K562 (cell line): Measurements from ENCODE around the gene SLC15A5. TPM values are rescaled to one million over a fixed set of nuclear protein-coding genes. Genes with fewer than 3 reads are reported as not detected.

ENCODE experiments used
- ATAC-seq: fragments of 200-7000 bp; cut with Tn5 transposase; 3 replicates; pipeline ENCODE4 v1.9.1; 2020; ENCODE audit warnings: moderate library complexity
- BruUV-seq: library from RNA; stranded (reverse); fragments of 400-500 nt; replicated peaks from 2 replicates; lab custom pipeline; 2021; lab: Mats Ljungman, UMichigan
- CTCF ChIA-PET: fragments of 300-600 bp; formaldehyde crosslinking; extraction: SDS; loops from one replicate; lab custom pipeline; 2021; ENCODE audit warnings: low intra/inter-chr PET ratio; lab: Yijun Ruan, JAX
- POLR2A ChIA-PET: fragments of 300-600, 350-650 bp; sonication (Branson Sonifier 250); formaldehyde crosslinking; extraction: SDS; loops from one replicate; lab custom pipeline; 2021; ENCODE audit warnings: antibody characterized with exemption, inconsistent platforms; lab: Yijun Ruan, JAX
- DNase-seq, 4 experiments: peaks; one replicate each; pipeline versions ENCODE4 v3.0.0 to v3.0.0-alpha.2; 2011 to 2018; ENCODE audit warnings: low spot score in 3 of 4, mixed read lengths in 3 of 4; ENCODE audit errors: extremely low read depth in 1 of 4
- FAIRE-seq: peaks from 2 replicates; lab custom pipeline; 2011; peaks lifted over from hg19 to GRCh38; lab: Jason Lieb, UNC
- H2AFZ ChIP-seq: 2 replicates; pipeline ENCODE4 v1.6.0; 2011; ENCODE audit warnings: low read depth, low read length, control low read depth, inconsistent platforms
- H3K27ac ChIP-seq: fragments of 200-600 bp; 3 replicates; pipeline ENCODE4 v1.8.0; 2011; ENCODE audit warnings: low read depth, mild to moderate bottlenecking, control low read depth, inconsistent platforms, low read length, moderate library complexity, mixed read lengths; ENCODE audit errors: extremely low read depth
- H3K27me3 ChIP-seq, 2 experiments: fragments of 300-600 bp in 1 of 2; 2 replicates in 1 of 2; 3 replicates in 1 of 2; pipeline versions ENCODE4 v1.6.0 to v1.8.0; 2011; ENCODE audit warnings: inconsistent platforms in 2 of 2, low read length in 2 of 2, mild to moderate bottlenecking in 1 of 2, mixed read lengths in 1 of 2, moderate library complexity in 1 of 2; ENCODE audit not compliant: control insufficient read depth in 2 of 2, insufficient read depth in 2 of 2
- H3K36me3 ChIP-seq: fragments of 300-600 bp; 3 replicates; pipeline ENCODE4 v1.8.0; 2011; ENCODE audit warnings: mild to moderate bottlenecking, low read length, inconsistent platforms; ENCODE audit not compliant: control insufficient read depth, insufficient read depth
- H3K4me1 ChIP-seq, 2 experiments: fragments of 200-600 bp in 1 of 2; replicated peaks in 1 of 2; 2 replicates in 1 of 2; 3 replicates in 1 of 2; pipeline versions ENCODE4 v1.5.1 to v1.8.0; 2011; ENCODE audit warnings: inconsistent platforms in 2 of 2, low read length in 2 of 2, mild to moderate bottlenecking in 1 of 2, mixed read lengths in 1 of 2, moderate library complexity in 1 of 2; ENCODE audit not compliant: control insufficient read depth in 2 of 2, insufficient read depth in 2 of 2
- H3K4me2 ChIP-seq: 2 replicates; pipeline ENCODE4 v1.6.1; 2011; ENCODE audit warnings: low read length, control low read depth, inconsistent platforms, mixed read lengths; ENCODE audit not compliant: insufficient read depth
- H3K4me3 ChIP-seq: fragments of 200-600 bp; sonication (generic), shearing (Covaris generic); 2 replicates; pipeline ENCODE4 v1.5.1; 2016; ENCODE audit warnings: control low read depth, inconsistent platforms
- H3K79me2 ChIP-seq: fragments of 200-600 bp; 3 replicates; pipeline ENCODE4 v1.8.0; 2011; ENCODE audit warnings: low read length, inconsistent platforms; ENCODE audit not compliant: control insufficient read depth, insufficient read depth
- H3K9ac ChIP-seq, 2 experiments: 2 replicates each; pipeline versions ENCODE4 v1.6.0 to v1.6.1; 2011; ENCODE audit warnings: low read depth in 2 of 2, low read length in 2 of 2, control low read depth in 1 of 2, inconsistent platforms in 1 of 2, mild to moderate bottlenecking in 1 of 2, mixed read lengths in 1 of 2; ENCODE audit not compliant: insufficient read depth in 1 of 2
- H3K9me1 ChIP-seq: one replicate; pipeline ENCODE4 v1.6.0; 2011; ENCODE audit warnings: inconsistent platforms, mild to moderate bottlenecking, low read length, moderate library complexity; ENCODE audit not compliant: control insufficient read depth, insufficient read depth
- H3K9me3 ChIP-seq: replicated peaks from 2 replicates; pipeline ENCODE4 v1.5.1; 2011; ENCODE audit warnings: low read depth, low read length, inconsistent platforms; ENCODE audit not compliant: control insufficient read depth, insufficient read depth
- H4K20me1 ChIP-seq: replicated peaks from 2 replicates; pipeline ENCODE4 v1.6.1; 2011; ENCODE audit warnings: low read length, inconsistent platforms, mixed read lengths; ENCODE audit not compliant: control insufficient read depth, insufficient read depth
- CREB1 ChIP-seq, 2 experiments: sonication (generic) in 1 of 2; formaldehyde crosslinking in 1 of 2; IDR thresholded peaks; 2 replicates each; pipeline versions ENCODE4 v1.6.1 to v1.8.0; 2012 to 2022; ENCODE audit warnings: inconsistent platforms in 1 of 2, mild to moderate bottlenecking in 1 of 2, missing genetic modification reagents in 1 of 2, moderate library complexity in 1 of 2
- FOXA3 ChIP-seq, 2 experiments: fragments of 450-650 bp in 1 of 2; sonication (generic) in 1 of 2; formaldehyde crosslinking; IDR thresholded peaks in 1 of 2; conservative IDR thresholded peaks in 1 of 2; 2 replicates each; pipeline versions ENCODE4 v1.4.0 to v1.8.0; 2020 to 2022; ENCODE audit warnings: mild to moderate bottlenecking in 2 of 2, missing genetic modification reagents in 1 of 2
- ILF3 ChIP-seq: fragments of 450-650 bp; IDR thresholded peaks from 2 replicates; pipeline ENCODE4 v1.6.1; 2018; ENCODE audit warnings: antibody characterized with exemption, mild to moderate bottlenecking, moderate library complexity, borderline replicate concordance
- MIER1 ChIP-seq: fragments of 450-650 bp; IDR thresholded peaks from 2 replicates; pipeline ENCODE4 v1.6.1; 2016; ENCODE audit warnings: antibody characterized with exemption, mild to moderate bottlenecking, low read depth
- NELFE ChIP-seq: IDR thresholded peaks from 2 replicates; pipeline ENCODE4 v1.6.1; 2011; ENCODE audit warnings: mild to moderate bottlenecking; ENCODE audit not compliant: insufficient read depth, insufficient read length
- NEUROD1 ChIP-seq: fragments of 150-350 bp; IDR thresholded peaks from 2 replicates; pipeline ENCODE4 v1.6.1; 2014; ENCODE audit warnings: borderline replicate concordance, low read length, low read depth; ENCODE audit not compliant: partially characterized antibody
- NFIX ChIP-seq: fragments of 250-450 bp; sonication (Bioruptor Pico); IDR thresholded peaks from 2 replicates; pipeline ENCODE4 v1.4.0; 2020; ENCODE audit warnings: low read depth, mild to moderate bottlenecking, moderate library complexity
- PHB ChIP-seq: fragments of 250-450 bp; sonication (Bioruptor Pico); IDR thresholded peaks from 2 replicates; pipeline ENCODE4 v1.5.0; 2021
- POLR3G ChIP-seq: IDR thresholded peaks from 2 replicates; pipeline ENCODE4 v1.6.1; 2011; ENCODE audit not compliant: insufficient read length, insufficient replicate concordance; ENCODE audit errors: extremely low read depth
- SETDB1 ChIP-seq: IDR thresholded peaks from one replicate; pipeline ENCODE4 v1.6.1; 2012; ENCODE audit warnings: low read length, control low read depth, inconsistent platforms
- YBX1 ChIP-seq: fragments of 450-650 bp; IDR thresholded peaks from 2 replicates; pipeline ENCODE4 v1.7.1; 2016; ENCODE audit warnings: mild to moderate bottlenecking
- WGBS: fragments of 100-300 bp; shearing (Covaris generic); methylation state at CpG from one replicate; pipeline ENCODE4 v1.1.6; 2016; ENCODE audit warnings: low coverage, mixed read lengths; ENCODE audit not compliant: insufficient coverage; ENCODE audit errors: missing lambda C conversion rate; 5-methylcytosine and 5-hydroxymethylcytosine counted together
- in situ Hi-C: fragments of 300-500 bp; cut with MboI; formaldehyde crosslinking; loops from 4 replicates; pipeline ENCODE4 v1.15.0; 2018; ENCODE audit warnings: inconsistent platforms, mixed read lengths
- intact Hi-C: fragments of 100-400 bp; cut with micrococcal nuclease; formaldehyde crosslinking; loops from 2 replicates; pipeline ENCODE4 v1.14.2; 2022
- polyA plus RNA-seq, 8 experiments: library from polyadenylated mRNA; depleted of rRNA in 4 of 8; stranded (reverse) in 5 of 8; unstranded in 3 of 8; fragments of >200 nt; fragmentation: Nextera tagmentation in 2 of 8; fragmentation: Illumina TruSeq in 1 of 8; extraction: Ambion mirVana in 2 of 8; extraction: Trizol in 1 of 8; gene quantifications; 2 replicates each; pipeline versions ENCODE4 v1.2.1 to v1.2.3, GENCODE V29; 2011 to 2014; ENCODE audit warnings: inconsistent platforms in 1 of 8, missing spikeins in 1 of 8
- total RNA-seq, 7 experiments: library from RNA; depleted of rRNA in 6 of 7; stranded (reverse); fragments of >200 nt in 6 of 7; fragmentation: Illumina TruSeq in 2 of 7; extraction: Trizol in 2 of 7; gene quantifications; 2 replicates each; pipeline versions ENCODE4 v1.2.1 to v1.2.3, GENCODE V29; 2011 to 2021; ENCODE audit warnings: low replicate concordance in 1 of 7
- TF ChIP-seq, protein P1 (sequence below), 2 experiments: fragments of 450-650 bp; formaldehyde crosslinking in 1 of 2; IDR thresholded peaks; 2 replicates each; pipeline versions ENCODE4 v1.4.0 to v1.6.1; 2014 to 2020; ENCODE audit warnings: mild to moderate bottlenecking in 2 of 2, borderline replicate concordance in 1 of 2, low read depth in 1 of 2
- TF ChIP-seq, protein P2 (sequence below): fragments of 200-400 bp; formaldehyde crosslinking; IDR thresholded peaks from 2 replicates; pipeline ENCODE4 v1.6.1; 2017; ENCODE audit warnings: mild to moderate bottlenecking, low read depth, low read length, moderate library complexity

Gene SLC15A5
- total and polyA plus RNA-seq, 9 of the 15 experiments (the other 6 are each of a cell fraction or from before 2014, with no cell fraction given), result not detected

DNA sequence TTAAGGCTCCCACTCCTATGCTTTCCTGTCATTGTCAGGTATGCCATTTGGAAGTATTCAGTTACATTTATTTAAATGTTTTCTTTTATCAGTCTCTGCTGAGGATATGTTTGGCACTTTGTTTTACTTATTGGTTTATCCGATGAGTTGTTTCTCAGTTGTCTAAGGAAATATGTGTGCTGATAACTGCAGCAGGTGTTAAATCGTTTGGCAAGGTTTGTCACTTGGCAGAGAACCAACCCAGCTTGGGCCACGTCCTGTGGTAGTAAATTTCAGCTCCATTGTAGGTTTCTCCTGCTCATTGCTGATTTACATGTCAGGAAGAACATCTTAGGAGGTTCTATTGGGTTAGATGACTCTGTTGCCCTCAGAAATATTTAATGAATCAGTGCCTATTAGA is 47.9 kb upstream of the SLC15A5 start:
- intact Hi-C loops, result no loop called here
- no peak for DNase-seq
- Histone ChIP-seq H3K4me2 (no peak overlapping the region), H3K9me1 (no peaks in the 10 kb centered on the region), H3K36me3 (no peaks in the 10 kb centered on the region), H3K79me2 (no peaks in the 10 kb centered on the region), H2AFZ (no peak overlapping the region), H3K27ac (no peak overlapping the region), H3K9ac (no peak overlapping the region), H3K4me1 (no peaks in the 10 kb centered on the region), H3K27me3 (no peaks in the 10 kb centered on the region), H4K20me1 (no peaks in the 10 kb centered on the region), H3K4me3 (no peak overlapping the region), H3K9me3 (no peaks in the 10 kb centered on the region)
- FAIRE-seq, result no peak
- ChIA-PET POLR2A (no interaction called here), CTCF (no interaction called here)
- in situ Hi-C loops, result no loop called here
- 0% methylated on average over 3 of the region's 3 CpGs for WGBS
- no peak for ATAC-seq
- no TSS peak for BruUV-seq
- TF ChIP-seq ILF3 (no peak), MIER1 (no peak), PHB (CRISPR knock-in tag) (no peak), POLR3G (no peak), NFIX (no peak), NELFE (no peak), NEUROD1 (no peak), FOXA3 (CRISPR knock-in tag; conservative IDR thresholded peaks at IDR 0.05 in 1 of 2, IDR thresholded peaks at IDR 0.05 in 1 of 2) (no peak), CREB1 (IDR thresholded peaks at IDR 0.05) (no peak), CREB1 (CRISPR knock-in tag; IDR thresholded peaks at IDR 0.05) (no peak), SETDB1 (no peak), YBX1 (no peak)
- TF ChIP-seq, protein P1, sequence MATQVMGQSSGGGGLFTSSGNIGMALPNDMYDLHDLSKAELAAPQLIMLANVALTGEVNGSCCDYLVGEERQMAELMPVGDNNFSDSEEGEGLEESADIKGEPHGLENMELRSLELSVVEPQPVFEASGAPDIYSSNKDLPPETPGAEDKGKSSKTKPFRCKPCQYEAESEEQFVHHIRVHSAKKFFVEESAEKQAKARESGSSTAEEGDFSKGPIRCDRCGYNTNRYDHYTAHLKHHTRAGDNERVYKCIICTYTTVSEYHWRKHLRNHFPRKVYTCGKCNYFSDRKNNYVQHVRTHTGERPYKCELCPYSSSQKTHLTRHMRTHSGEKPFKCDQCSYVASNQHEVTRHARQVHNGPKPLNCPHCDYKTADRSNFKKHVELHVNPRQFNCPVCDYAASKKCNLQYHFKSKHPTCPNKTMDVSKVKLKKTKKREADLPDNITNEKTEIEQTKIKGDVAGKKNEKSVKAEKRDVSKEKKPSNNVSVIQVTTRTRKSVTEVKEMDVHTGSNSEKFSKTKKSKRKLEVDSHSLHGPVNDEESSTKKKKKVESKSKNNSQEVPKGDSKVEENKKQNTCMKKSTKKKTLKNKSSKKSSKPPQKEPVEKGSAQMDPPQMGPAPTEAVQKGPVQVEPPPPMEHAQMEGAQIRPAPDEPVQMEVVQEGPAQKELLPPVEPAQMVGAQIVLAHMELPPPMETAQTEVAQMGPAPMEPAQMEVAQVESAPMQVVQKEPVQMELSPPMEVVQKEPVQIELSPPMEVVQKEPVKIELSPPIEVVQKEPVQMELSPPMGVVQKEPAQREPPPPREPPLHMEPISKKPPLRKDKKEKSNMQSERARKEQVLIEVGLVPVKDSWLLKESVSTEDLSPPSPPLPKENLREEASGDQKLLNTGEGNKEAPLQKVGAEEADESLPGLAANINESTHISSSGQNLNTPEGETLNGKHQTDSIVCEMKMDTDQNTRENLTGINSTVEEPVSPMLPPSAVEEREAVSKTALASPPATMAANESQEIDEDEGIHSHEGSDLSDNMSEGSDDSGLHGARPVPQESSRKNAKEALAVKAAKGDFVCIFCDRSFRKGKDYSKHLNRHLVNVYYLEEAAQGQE (IDR thresholded peaks at IDR 0.05; ENCODE audit: borderline replicate concordance), result no peak
- TF ChIP-seq, protein P1 (CRISPR knock-in tag; IDR thresholded peaks at IDR 0.05; ENCODE audit: low read depth), result no peak
- TF ChIP-seq, protein P2, sequence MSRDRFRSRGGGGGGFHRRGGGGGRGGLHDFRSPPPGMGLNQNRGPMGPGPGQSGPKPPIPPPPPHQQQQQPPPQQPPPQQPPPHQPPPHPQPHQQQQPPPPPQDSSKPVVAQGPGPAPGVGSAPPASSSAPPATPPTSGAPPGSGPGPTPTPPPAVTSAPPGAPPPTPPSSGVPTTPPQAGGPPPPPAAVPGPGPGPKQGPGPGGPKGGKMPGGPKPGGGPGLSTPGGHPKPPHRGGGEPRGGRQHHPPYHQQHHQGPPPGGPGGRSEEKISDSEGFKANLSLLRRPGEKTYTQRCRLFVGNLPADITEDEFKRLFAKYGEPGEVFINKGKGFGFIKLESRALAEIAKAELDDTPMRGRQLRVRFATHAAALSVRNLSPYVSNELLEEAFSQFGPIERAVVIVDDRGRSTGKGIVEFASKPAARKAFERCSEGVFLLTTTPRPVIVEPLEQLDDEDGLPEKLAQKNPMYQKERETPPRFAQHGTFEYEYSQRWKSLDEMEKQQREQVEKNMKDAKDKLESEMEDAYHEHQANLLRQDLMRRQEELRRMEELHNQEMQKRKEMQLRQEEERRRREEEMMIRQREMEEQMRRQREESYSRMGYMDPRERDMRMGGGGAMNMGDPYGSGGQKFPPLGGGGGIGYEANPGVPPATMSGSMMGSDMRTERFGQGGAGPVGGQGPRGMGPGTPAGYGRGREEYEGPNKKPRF, result no peak
